HepG2 (cell line): ENCODE data around the gene TMEM38B. TPM values are rescaled to one million over a fixed set of nuclear protein-coding genes. Genes with fewer than 3 reads are reported as not detected.

Experiments
- GATAD2A ChIP-seq: IDR thresholded peaks from 2 replicates; pipeline ENCODE4 v1.6.1; 2016
- GTF2F1 ChIP-seq: fragments of 150-350 bp; IDR thresholded peaks from 2 replicates; pipeline ENCODE4 v1.6.1; 2014; ENCODE audit warnings: low read length
- HDAC1 ChIP-seq: sonication (generic); formaldehyde crosslinking; IDR thresholded peaks from 2 replicates; pipeline ENCODE4 v1.5.1; 2020; ENCODE audit warnings: mild to moderate bottlenecking, missing genetic modification reagents
- HMGXB4 ChIP-seq, 2 experiments: sonication (generic) in 1 of 2; formaldehyde crosslinking in 1 of 2; IDR thresholded peaks; 2 replicates each; pipeline versions ENCODE4 v1.4.0 to v1.6.1; 2018 to 2020; ENCODE audit warnings: missing genetic modification reagents in 2 of 2, borderline replicate concordance in 1 of 2, low read depth in 1 of 2, mild to moderate bottlenecking in 1 of 2, missing biosample characterization in 1 of 2
- MTF1 ChIP-seq: sonication (generic); formaldehyde crosslinking; IDR thresholded peaks from 2 replicates; pipeline ENCODE4 v1.5.0; 2020; ENCODE audit warnings: missing genetic modification reagents
- POGK ChIP-seq: sonication (generic); formaldehyde crosslinking; conservative IDR thresholded peaks from 2 replicates; pipeline ENCODE4 v1.8.0; 2022; ENCODE audit warnings: mild to moderate bottlenecking, moderate library complexity, missing genetic modification reagents
- REST ChIP-seq, 2 experiments: IDR thresholded peaks; 2 replicates each; pipeline ENCODE4 v1.6.1; 2011 to 2012; ENCODE audit warnings: low read length in 2 of 2, borderline replicate concordance in 1 of 2, low read depth in 1 of 2, mild to moderate bottlenecking in 1 of 2, moderate library complexity in 1 of 2
- TRIM24 ChIP-seq: sonication (generic); formaldehyde crosslinking; IDR thresholded peaks from 2 replicates; pipeline ENCODE4 v1.8.0; 2022; ENCODE audit warnings: mild to moderate bottlenecking, missing genetic modification reagents
- ZBTB49 ChIP-seq: sonication (generic); formaldehyde crosslinking; IDR thresholded peaks from 2 replicates; pipeline ENCODE4 v1.4.0; 2020; ENCODE audit warnings: missing genetic modification reagents, borderline replicate concordance
- ZNF646 ChIP-seq: sonication (generic); formaldehyde crosslinking; IDR thresholded peaks from 2 replicates; pipeline ENCODE4 v1.9.0; 2021; ENCODE audit warnings: mild to moderate bottlenecking, missing genetic modification reagents
- ZNF878 ChIP-seq: sonication (generic); formaldehyde crosslinking; IDR thresholded peaks from 2 replicates; pipeline ENCODE4 v1.8.1; 2023; ENCODE audit warnings: mild to moderate bottlenecking, missing genetic modification reagents, moderate library complexity
- polyA plus RNA-seq, 8 experiments: library from polyadenylated mRNA; depleted of rRNA in 3 of 8; stranded (reverse) in 7 of 8; unstranded in 1 of 8; fragments of >200 nt; fragmentation: Illumina TruSeq in 4 of 8; extraction: Trizol in 4 of 8; gene quantifications; 2 replicates each; pipeline versions ENCODE4 v1.2.1 to v1.2.3, GENCODE V29; 2011 to 2016; ENCODE audit warnings: low read depth in 4 of 8, missing spikeins in 1 of 8, mixed read lengths in 1 of 8; ENCODE audit not compliant: insufficient read depth in 1 of 8
- total RNA-seq, 5 experiments: library from RNA; depleted of rRNA; stranded (reverse); fragments of >200 nt; fragmentation: Illumina TruSeq; extraction: Trizol; gene quantifications; 2 replicates each; pipeline ENCODE4 v1.2.3, GENCODE V29; 2016; ENCODE audit warnings: low read depth in 1 of 5

Gene TMEM38B
- total and polyA plus RNA-seq, 2 of the 13 experiments (the other 11 are each of a cell fraction or from before 2014, with no cell fraction given), result 13.4 to 32.4 TPM

- no peak for TF ChIP-seq REST (IDR thresholded peaks at IDR 0.05; ENCODE audit: borderline replicate concordance in 1 of 2, low read depth in 1 of 2, low read length in 2 of 2)
- no peak for TF ChIP-seq GTF2F1
- TF ChIP-seq ZNF878 (CRISPR knock-in tag), result no peak
- TF ChIP-seq GATAD2A (CRISPR knock-in tag), result peak; percentile 37; the same call in 1 of the 2 replicates
- TF ChIP-seq ZBTB49 (CRISPR knock-in tag), result no peak
- no peak for TF ChIP-seq MTF1 (CRISPR knock-in tag)
- no peak for TF ChIP-seq TRIM24 (CRISPR knock-in tag)
- TF ChIP-seq ZNF646 (CRISPR knock-in tag), result no peak
- TF ChIP-seq POGK (CRISPR knock-in tag), result no peak
- 0 out of 2 replicates have a peak, but pooled peaks have one; percentile 13 for TF ChIP-seq HDAC1 (CRISPR knock-in tag)
- no peak for TF ChIP-seq HMGXB4 (CRISPR knock-in tag; IDR thresholded peaks at IDR 0.05; ENCODE audit: borderline replicate concordance in 1 of 2, low read depth in 1 of 2)
Measured at GRCh38 chr9:105679257-105680022, 14.9 kb upstream of the TMEM38B start (continued).
